Spleen (tissue), 7 donors: Measurements from ENCODE around the gene ECT2.

Experiments used
- CTCF ChIP-seq, 11 experiments: fragments of 200-600 bp in 7 of 11; fragments of 450-650 bp in 4 of 11; sonication (generic) in 4 of 11; IDR thresholded peaks in 8 of 11; conservative IDR thresholded peaks in 3 of 11; 1 replicate in 7 of 11; 2 replicates in 4 of 11; pipeline versions ENCODE4 v1.4.0 to v1.8.0; 2016 to 2021; ENCODE audit warnings: antibody characterized with exemption in 11 of 11, inconsistent platforms in 4 of 11, mild to moderate bottlenecking in 1 of 11
- POLR2AphosphoS5 ChIP-seq, 3 donors: sonication (generic); formaldehyde crosslinking; IDR thresholded peaks; one replicate each; pipeline ENCODE4 v1.5.1; 2017; ENCODE audit warnings: antibody characterized with exemption in 3 of 3
- donor health status: DM: no; HTN: no; CAD: no; lungs with moderate emphysema.
- donor health status: DM: no; HTN: no; CAD: no.
- donor health status: DM: no; HTN: no; CAD: no.

- TF ChIP-seq CTCF (IDR thresholded peaks at IDR 0.05 in 8 of 11, conservative IDR thresholded peaks at IDR 0.05 in 3 of 11): no peak
- no peak for TF ChIP-seq POLR2AphosphoS5 (IDR thresholded peaks at IDR 0.05)
Measured at GRCh38 chr3:172777901-172778300, 27.4 kb downstream of the ECT2 start.
